Adrenal gland (tissue), 5 donors: ENCODE results near the gene SLC30A4.

Source experiments
- POLR2A ChIP-seq, 2 donors: fragments of 450-650 bp; IDR thresholded peaks; one replicate each; pipeline ENCODE4 v1.6.1; 2017; ENCODE audit warnings: antibody characterized with exemption in 2 of 2, mild to moderate bottlenecking in 2 of 2, moderate library complexity in 1 of 2
- TF ChIP-seq, protein P1 (sequence below), 6 experiments: fragments of 450-650 bp in 4 of 6; fragments of 200-600 bp in 2 of 6; sonication (generic) in 1 of 6; IDR thresholded peaks; 1 replicate in 5 of 6; 2 replicates in 1 of 6; pipeline versions ENCODE4 v1.5.1 to v1.8.0; 2016 to 2021; ENCODE audit warnings: antibody characterized with exemption in 6 of 6, mild to moderate bottlenecking in 2 of 6, moderate library complexity in 1 of 6
- donor health status: DM: no; HTN: no; CAD: no.

DNA sequence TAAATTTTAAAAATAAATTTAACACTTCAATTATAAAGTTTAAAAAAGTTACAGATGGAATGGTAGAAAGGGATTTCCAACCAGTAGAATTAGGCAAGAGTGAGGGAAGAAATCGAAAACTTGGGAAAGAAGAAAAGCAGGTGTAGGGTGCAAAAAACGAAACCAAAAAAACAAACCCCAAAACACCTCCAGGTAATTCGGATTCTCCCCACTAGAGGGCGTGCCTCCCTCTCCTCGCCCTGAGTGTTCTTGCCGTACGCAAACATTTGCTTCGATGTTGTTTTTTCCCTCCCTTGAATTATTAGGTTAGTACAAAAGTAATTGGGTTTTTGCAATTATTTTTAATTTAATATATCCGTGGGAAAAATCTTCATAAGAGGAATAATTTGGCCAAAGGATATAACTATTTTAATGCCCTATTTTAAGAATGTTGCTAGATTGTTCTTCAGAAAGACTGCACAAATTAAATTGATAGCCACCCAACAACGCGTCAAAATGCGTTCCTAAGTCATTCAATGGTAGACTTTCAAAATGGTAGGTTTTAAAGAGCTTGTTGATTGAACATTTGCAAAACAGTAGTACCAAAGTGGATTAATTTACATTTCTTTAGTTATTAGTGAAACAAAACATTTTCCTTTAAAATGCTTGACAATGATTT, 63.7 kb downstream of the SLC30A4 start:
- TF ChIP-seq, protein P1, sequence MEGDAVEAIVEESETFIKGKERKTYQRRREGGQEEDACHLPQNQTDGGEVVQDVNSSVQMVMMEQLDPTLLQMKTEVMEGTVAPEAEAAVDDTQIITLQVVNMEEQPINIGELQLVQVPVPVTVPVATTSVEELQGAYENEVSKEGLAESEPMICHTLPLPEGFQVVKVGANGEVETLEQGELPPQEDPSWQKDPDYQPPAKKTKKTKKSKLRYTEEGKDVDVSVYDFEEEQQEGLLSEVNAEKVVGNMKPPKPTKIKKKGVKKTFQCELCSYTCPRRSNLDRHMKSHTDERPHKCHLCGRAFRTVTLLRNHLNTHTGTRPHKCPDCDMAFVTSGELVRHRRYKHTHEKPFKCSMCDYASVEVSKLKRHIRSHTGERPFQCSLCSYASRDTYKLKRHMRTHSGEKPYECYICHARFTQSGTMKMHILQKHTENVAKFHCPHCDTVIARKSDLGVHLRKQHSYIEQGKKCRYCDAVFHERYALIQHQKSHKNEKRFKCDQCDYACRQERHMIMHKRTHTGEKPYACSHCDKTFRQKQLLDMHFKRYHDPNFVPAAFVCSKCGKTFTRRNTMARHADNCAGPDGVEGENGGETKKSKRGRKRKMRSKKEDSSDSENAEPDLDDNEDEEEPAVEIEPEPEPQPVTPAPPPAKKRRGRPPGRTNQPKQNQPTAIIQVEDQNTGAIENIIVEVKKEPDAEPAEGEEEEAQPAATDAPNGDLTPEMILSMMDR (IDR thresholded peaks at IDR 0.05) = peak; percentile 82 to 98 (median 90)
- TF ChIP-seq POLR2A (IDR thresholded peaks at IDR 0.05) = no peak
